ENCODE measurements around the gene MTOR. TPM values are rescaled to one million over a fixed set of nuclear protein-coding genes. Genes with fewer than 3 reads are reported as not detected.

MTOR gene
- total RNA-seq, 2 donors from 2014 or later = 26.2 to 28.3 TPM

- no peaks in the 10 kb centered on the region for H3K4me1 ChIP-seq
- H3K4me3 ChIP-seq = no peak overlapping the region
- H3K36me3 ChIP-seq (replicated peaks in 1 of 2; ENCODE audit: insufficient read depth in 1 of 2, low read depth in 2 of 2) = peaks cover 0 to 15% of the 10 kb centered on the region in 2 donors
- intact Hi-C loops (cut with DNase I) = loop anchor here (10.0 kb wide), 1 partner anchor 399 kb away; no protein-coding TSS in a partner anchor
- 90 to 92% methylated on average over 7 of the region's 7 CpGs for WGBS, 2 donors
- no peaks in the 10 kb centered on the region for H3K9me3 ChIP-seq
- TF ChIP-seq POLR2A (IDR thresholded peaks at IDR 0.05) = no peak
- H3K27ac ChIP-seq = no peak overlapping the region
- no peaks in the 10 kb centered on the region for H3K27me3 ChIP-seq
- DNase-seq = no peak
- ATAC-seq = no peak
Observed at GRCh38 chr1:11245904-11246719, 16.2 kb downstream of the MTOR start.

GRCh38 chr1:11245248-11245647 lies 17.1 kb downstream of the MTOR start:
- Histone ChIP-seq H3K27me3 (no peaks in the 10 kb centered on the region), H3K4me3 (no peak overlapping the region), H3K27ac (no peak overlapping the region), H3K9me3 (no peaks in the 10 kb centered on the region), H3K36me3 (replicated peaks in 1 of 2; ENCODE audit: insufficient read depth in 1 of 2, low read depth in 2 of 2) (peaks cover 0 to 19% of the 10 kb centered on the region in 2 donors), H3K4me1 (no peaks in the 10 kb centered on the region)
- ATAC-seq = no peak
- 80 to 85% methylated on average over 3 of the region's 3 CpGs for WGBS, 2 donors
- TF ChIP-seq POLR2A (IDR thresholded peaks at IDR 0.05) (no peak), CTCF (IDR thresholded peaks at IDR 0.05) (no peak)
- intact Hi-C loops (cut with DNase I) = loop anchor here (10.0 kb wide), 1 partner anchor 400 kb away; no protein-coding TSS in a partner anchor
- no peak for DNase-seq

- DNase-seq (no peak), ATAC-seq (no peak)
- peaks cover 4 to 43% of the 10 kb centered on the region in 2 donors for H3K36me3 ChIP-seq (replicated peaks in 1 of 2; ENCODE audit: insufficient read depth in 1 of 2, low read depth in 2 of 2)
- intact Hi-C loops (cut with DNase I) = no loop called here
- no peaks in the 10 kb centered on the region for H3K27me3 ChIP-seq
- H3K4me1 ChIP-seq = no peaks in the 10 kb centered on the region
- WGBS, 2 donors = 91 to 93% methylated on average over 7 of the region's 7 CpGs
- H3K4me3 ChIP-seq = no peak overlapping the region
- TF ChIP-seq CTCF (IDR thresholded peaks at IDR 0.05) (no peak), POLR2A (IDR thresholded peaks at IDR 0.05) (no peak)
- no peak overlapping the region for H3K27ac ChIP-seq
- no peaks in the 10 kb centered on the region for H3K9me3 ChIP-seq
Observed at GRCh38 chr1:11238311-11238710, 24.0 kb downstream of the MTOR start.

- H3K27ac ChIP-seq = no peak overlapping the region
- H3K36me3 ChIP-seq (replicated peaks in 1 of 2; ENCODE audit: insufficient read depth in 1 of 2, low read depth in 2 of 2) = peaks cover 4 to 46% of the 10 kb centered on the region in 2 donors
- H3K9me3 ChIP-seq = no peaks in the 10 kb centered on the region
- WGBS, 2 donors = 85 to 96% methylated on average over 6 of the region's 6 CpGs
- ATAC-seq (no peak), DNase-seq (no peak)
- H3K27me3 ChIP-seq = no peaks in the 10 kb centered on the region
- TF ChIP-seq POLR2A (IDR thresholded peaks at IDR 0.05) (no peak), CTCF (IDR thresholded peaks at IDR 0.05) (no peak)
- intact Hi-C loops (cut with DNase I) = no loop called here
- no peaks in the 10 kb centered on the region for H3K4me1 ChIP-seq
- H3K4me3 ChIP-seq = no peak overlapping the region
Observed at GRCh38 chr1:11237356-11237755, 25.0 kb downstream of the MTOR start.

- TF ChIP-seq POLR2A (IDR thresholded peaks at IDR 0.05) = no peak
- Histone ChIP-seq H3K4me3 (no peak overlapping the region), H3K4me1 (no peaks in the 10 kb centered on the region), H3K36me3 (replicated peaks in 1 of 2; ENCODE audit: insufficient read depth in 1 of 2, low read depth in 2 of 2) (peaks cover 12 to 60% of the 10 kb centered on the region in 2 donors), H3K27me3 (no peaks in the 10 kb centered on the region), H3K9me3 (no peaks in the 10 kb centered on the region), H3K27ac (no peak overlapping the region)
- WGBS, 2 donors = 88 to 90% methylated on average over 2 of the region's 2 CpGs
- intact Hi-C loops (cut with DNase I) = no loop called here
- DNase-seq (no peak), ATAC-seq (no peak)
Observed at GRCh38 chr1:11233208-11233607, 29.1 kb downstream of the MTOR start.
